Cardiac muscle cell (in vitro differentiated cells and primary cell): ENCODE results near the gene NSD2. TPM values are rescaled to one million over a fixed set of nuclear protein-coding genes. Genes with fewer than 3 reads are reported as not detected.

ENCODE experiments used
- DNase-seq, 2 donors: peaks; one replicate each; pipeline versions ENCODE4 v3.0.0 to v3.0.0-alpha.2; 2010 to 2017; ENCODE audit warnings: low read depth in 1 of 2, low spot score in 1 of 2
- H3K27ac ChIP-seq: fragments of 200-600 bp; sonication (generic); 2 replicates; pipeline ENCODE4 v1.5.1; 2016
- H3K27me3 ChIP-seq: fragments of 200-600 bp; sonication (generic); 2 replicates; pipeline ENCODE4 v1.6.0; 2016; ENCODE audit warnings: control low read depth
- H3K36me3 ChIP-seq: fragments of 200-600 bp; sonication (generic); 2 replicates; pipeline ENCODE4 v1.5.1; 2016; ENCODE audit warnings: control low read depth
- H3K4me1 ChIP-seq: fragments of 200-600 bp; sonication (generic); 2 replicates; pipeline ENCODE4 v1.8.1; 2017; ENCODE audit warnings: low read depth, mild to moderate bottlenecking, mixed run types
- H3K4me3 ChIP-seq: fragments of 200-600 bp; sonication (generic); 2 replicates; pipeline ENCODE4 v1.5.1; 2016; ENCODE audit warnings: mild to moderate bottlenecking
- H3K9me3 ChIP-seq: fragments of 200-600 bp; sonication (generic); 2 replicates; pipeline ENCODE4 v1.5.1; 2017; ENCODE audit warnings: low read depth, mild to moderate bottlenecking, control low read depth
- polyA plus RNA-seq: library from polyadenylated mRNA; unstranded; fragments of >200 nt; fragmentation: Nextera tagmentation; extraction: Ambion mirVana; gene quantifications from 2 replicates; pipeline ENCODE4 v1.2.1, GENCODE V29; 2016
- total RNA-seq: library from RNA; depleted of rRNA; stranded (reverse); fragments of >200 nt; gene quantifications from 2 replicates; pipeline ENCODE4 v1.2.3, GENCODE V29; 2016
- TF ChIP-seq, protein P1 (sequence below): IDR thresholded peaks from 2 replicates; pipeline ENCODE4 v1.5.1; 2012; ENCODE audit warnings: low read depth, mild to moderate bottlenecking, low read length

The NSD2 gene
- total and polyA plus RNA-seq, 2 experiments from 2014 or later, result 49.0 to 91.3 TPM

DNA sequence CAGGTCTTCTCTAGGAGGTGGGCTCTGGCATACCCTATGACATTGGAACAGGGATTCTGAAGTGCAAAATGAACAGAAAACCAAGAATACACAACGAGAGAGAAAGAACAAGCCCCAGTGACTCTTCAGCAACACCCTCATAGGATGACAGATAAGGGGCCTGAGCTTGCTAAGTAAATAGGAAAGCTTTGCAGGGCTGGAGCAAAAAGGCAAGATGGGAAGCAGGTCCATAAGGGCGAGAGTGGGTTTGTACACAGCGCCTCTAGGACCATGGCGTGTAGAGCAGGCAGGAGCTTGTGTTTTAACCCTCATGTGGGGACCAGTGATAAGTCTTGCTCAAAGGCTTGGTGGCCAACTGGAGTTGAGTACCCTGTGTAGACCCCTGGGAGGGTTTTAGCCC is 91.8 kb downstream of the NSD2 start:
- Histone ChIP-seq H3K4me3 (no peak overlapping the region), H3K27me3 (no peaks in the 10 kb centered on the region), H3K4me1 (peaks cover 38% of the 10 kb centered on the region), H3K27ac (peak overlapping the region; percentile 78), H3K9me3 (no peaks in the 10 kb centered on the region), H3K36me3 (peaks cover 10% of the 10 kb centered on the region)
- peak in 1 of 2 donors; percentile 61 for DNase-seq
- TF ChIP-seq, protein P1, sequence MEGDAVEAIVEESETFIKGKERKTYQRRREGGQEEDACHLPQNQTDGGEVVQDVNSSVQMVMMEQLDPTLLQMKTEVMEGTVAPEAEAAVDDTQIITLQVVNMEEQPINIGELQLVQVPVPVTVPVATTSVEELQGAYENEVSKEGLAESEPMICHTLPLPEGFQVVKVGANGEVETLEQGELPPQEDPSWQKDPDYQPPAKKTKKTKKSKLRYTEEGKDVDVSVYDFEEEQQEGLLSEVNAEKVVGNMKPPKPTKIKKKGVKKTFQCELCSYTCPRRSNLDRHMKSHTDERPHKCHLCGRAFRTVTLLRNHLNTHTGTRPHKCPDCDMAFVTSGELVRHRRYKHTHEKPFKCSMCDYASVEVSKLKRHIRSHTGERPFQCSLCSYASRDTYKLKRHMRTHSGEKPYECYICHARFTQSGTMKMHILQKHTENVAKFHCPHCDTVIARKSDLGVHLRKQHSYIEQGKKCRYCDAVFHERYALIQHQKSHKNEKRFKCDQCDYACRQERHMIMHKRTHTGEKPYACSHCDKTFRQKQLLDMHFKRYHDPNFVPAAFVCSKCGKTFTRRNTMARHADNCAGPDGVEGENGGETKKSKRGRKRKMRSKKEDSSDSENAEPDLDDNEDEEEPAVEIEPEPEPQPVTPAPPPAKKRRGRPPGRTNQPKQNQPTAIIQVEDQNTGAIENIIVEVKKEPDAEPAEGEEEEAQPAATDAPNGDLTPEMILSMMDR, result no peak

GRCh38 chr4:1964443-1964842 is 93.2 kb downstream of the NSD2 start:
- no peaks in the 10 kb centered on the region for H3K27me3 ChIP-seq
- H3K27ac ChIP-seq, result no peak overlapping the region
- H3K9me3 ChIP-seq, result no peaks in the 10 kb centered on the region
- H3K4me1 ChIP-seq, result peaks cover 38% of the 10 kb centered on the region
- peak in 1 of 2 donors; percentile 35 for DNase-seq
- TF ChIP-seq, protein P1, result no peak
- no peak overlapping the region for H3K4me3 ChIP-seq
- H3K36me3 ChIP-seq, result peaks cover 14% of the 10 kb centered on the region

DNA sequence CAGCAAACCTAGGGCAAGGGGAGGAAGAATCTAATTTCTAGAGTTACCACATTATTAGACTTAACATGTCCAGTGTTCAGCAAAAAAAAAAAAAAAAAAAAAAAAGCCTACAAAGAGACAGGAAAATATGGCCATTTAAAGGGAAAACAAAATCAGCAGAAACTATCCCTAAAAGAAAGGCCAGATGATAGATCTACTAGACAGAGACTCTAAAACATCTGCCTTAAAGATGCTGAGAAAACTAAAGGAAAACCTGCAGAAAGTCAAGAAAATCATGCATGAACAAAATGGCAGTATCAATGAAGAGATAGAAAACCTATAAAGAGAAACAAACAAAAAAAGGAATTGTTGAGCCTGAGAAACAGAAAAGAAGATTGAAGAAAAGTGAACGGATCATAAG is 93.8 kb downstream of the NSD2 start:
- peaks cover 13% of the 10 kb centered on the region for H3K36me3 ChIP-seq

GRCh38 chr4:1967512-1968149 is 96.4 kb downstream of the NSD2 start:
- Histone ChIP-seq H3K4me3 (no peak overlapping the region), H3K4me1 (peaks cover 31% of the 10 kb centered on the region), H3K27me3 (no peaks in the 10 kb centered on the region), H3K9me3 (no peaks in the 10 kb centered on the region), H3K27ac (no peak overlapping the region), H3K36me3 (peaks cover 6% of the 10 kb centered on the region)
- TF ChIP-seq, protein P1, result no peak
- no peak for DNase-seq

More for the DNA sequence above, 93.8 kb downstream of the NSD2 start:
- Histone ChIP-seq H3K9me3 (no peaks in the 10 kb centered on the region), H3K4me3 (no peak overlapping the region), H3K4me1 (peaks cover 38% of the 10 kb centered on the region), H3K27ac (no peak overlapping the region), H3K27me3 (no peaks in the 10 kb centered on the region)
- TF ChIP-seq, protein P1, result no peak
- no peak for DNase-seq

DNA sequence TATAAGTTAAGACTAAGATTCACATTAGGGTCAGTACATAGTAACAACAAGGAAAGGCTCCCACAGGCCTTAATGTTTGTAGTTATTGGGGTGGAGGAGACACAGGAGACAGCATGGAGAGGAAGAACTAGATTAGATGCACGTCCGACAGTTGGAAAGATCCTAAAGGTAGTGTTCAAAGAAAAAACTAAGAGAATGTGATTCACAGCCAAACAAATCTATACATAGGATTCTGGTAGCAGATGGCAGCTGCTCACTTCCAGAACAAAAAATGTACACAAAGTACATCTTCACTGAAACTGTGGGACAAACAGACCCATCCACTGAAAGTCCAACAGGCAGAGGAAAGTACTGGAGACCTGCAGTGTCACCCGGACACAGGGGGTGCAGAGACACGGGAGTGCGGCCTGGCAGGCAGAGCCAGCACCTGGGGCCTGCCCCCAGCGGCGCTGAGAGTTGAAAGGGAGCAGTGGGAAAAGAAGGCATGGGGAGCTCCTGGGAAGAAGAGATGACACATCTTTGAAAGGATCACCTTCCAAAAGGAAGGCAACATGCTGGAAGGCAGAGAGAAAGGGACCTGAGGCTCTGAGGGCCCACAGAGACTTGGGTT is 97.6 kb downstream of the NSD2 start:
- peaks cover 6% of the 10 kb centered on the region for H3K36me3 ChIP-seq
- DNase-seq, result no peak

More for the DNA sequence above, 97.6 kb downstream of the NSD2 start:
- no peaks in the 10 kb centered on the region for H3K27me3 ChIP-seq
- peaks cover 20% of the 10 kb centered on the region for H3K4me1 ChIP-seq
- no peaks in the 10 kb centered on the region for H3K9me3 ChIP-seq
- H3K4me3 ChIP-seq, result no peak overlapping the region
- H3K27ac ChIP-seq, result no peak overlapping the region
- TF ChIP-seq, protein P1, result no peak
